Endometrium (tissue), 2 donors: ENCODE data around the gene AHCYL2.
"Not testable (repeated sequence)": the region's sequence is repeated elsewhere in the genome, so short reads cannot be mapped to it uniquely, and the experiment has no call there.

ENCODE experiments used
- FAIRE-seq: peaks from 2 replicates; lab custom pipeline; 2012; peaks lifted over from hg19 to GRCh38; lab: Jason Lieb, UNC
- donor health status: control.
- donor health status: control.

Gene AHCYL2

GRCh38 chr7:129292861-129293260 is 68.0 kb downstream of the AHCYL2 start:
- FAIRE-seq = no peak

DNA sequence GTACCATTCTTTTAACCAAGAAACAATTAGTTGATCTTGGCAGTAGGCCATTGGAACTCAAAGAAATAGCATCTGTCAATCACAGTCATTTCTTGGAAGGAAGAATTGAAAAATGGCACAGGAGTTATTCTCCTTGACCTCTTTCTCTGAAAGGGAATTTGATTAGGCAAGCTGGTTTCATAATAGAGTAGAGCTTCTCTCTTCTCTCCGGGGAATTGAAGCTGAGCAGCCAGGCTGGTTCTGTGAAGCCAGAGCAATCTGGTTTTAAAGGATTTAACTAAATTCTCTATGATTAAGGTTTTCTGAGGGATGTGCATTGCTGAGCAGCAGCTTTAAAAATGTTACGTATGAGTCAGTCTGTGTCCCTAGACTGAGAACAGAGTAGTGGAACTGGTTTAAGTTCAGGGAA is 70.2 kb downstream of the AHCYL2 start:
- no peak for FAIRE-seq

DNA sequence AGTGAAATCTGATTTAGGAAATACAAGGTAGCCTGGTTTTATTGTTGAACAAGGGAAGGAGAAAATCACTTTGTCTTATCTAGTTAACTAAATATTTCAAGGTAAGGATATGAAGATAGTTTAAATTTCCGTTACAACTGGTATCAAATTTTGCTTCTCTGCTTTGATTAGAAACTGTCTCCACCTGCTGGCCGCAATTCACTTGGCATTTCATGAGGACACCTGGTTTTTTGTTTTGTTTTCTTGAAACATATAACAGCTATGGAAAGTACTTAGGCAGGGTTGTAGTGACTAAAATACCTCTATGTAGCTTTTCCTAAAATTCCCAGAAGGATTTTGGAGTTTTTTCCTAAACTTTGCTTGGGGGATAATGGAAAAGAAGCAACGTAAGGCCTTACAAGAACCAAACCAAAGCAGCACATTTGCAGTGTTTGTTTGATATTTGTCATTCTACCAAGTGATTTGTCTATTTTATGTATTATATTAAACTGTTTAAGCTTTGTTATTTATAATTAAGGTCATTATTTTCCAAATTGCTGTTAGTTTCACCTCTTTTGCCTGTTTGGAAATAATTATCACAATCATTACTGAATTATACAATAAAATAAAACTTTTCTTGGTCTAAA is 73.6 kb downstream of the AHCYL2 start:
- peak; percentile 81 for FAIRE-seq

DNA sequence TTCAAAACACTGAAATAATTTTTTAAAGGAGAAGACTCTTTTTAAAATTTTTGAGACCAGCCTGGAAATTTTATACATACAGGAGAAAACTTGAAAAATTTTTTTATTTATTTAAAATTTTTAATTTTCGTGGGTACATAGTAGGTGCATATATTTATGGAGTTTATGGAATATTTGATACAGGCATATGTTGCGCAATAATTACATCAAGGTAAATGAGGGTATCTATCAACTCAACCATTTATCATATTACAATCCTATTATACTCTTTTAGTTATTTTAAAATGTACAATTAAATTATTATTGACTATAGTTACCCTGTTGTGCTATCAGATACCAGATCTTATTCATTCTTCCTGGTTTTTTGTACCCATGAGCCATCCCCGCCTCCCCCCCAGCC is 75.1 kb downstream of the AHCYL2 start:
- FAIRE-seq = no peak

DNA sequence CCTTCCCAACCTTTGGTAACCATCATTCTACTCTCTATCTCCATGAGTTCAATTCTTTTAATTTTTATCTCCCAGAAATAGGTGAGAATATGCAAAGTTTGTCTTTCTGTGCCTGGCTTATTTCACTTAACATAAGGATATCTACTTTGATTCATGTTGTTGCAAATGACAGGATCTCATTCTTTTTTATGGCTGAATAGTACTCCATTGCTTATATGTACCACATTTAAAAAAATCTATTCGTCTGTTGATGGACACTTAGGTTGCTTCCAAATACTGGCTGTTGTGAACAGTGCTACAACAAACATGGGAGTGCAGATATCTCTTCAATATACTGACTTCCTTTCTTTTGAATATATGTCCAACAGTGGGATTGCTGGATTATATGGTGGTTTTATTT is 75.5 kb downstream of the AHCYL2 start:
- FAIRE-seq = not testable (repeated sequence)

DNA sequence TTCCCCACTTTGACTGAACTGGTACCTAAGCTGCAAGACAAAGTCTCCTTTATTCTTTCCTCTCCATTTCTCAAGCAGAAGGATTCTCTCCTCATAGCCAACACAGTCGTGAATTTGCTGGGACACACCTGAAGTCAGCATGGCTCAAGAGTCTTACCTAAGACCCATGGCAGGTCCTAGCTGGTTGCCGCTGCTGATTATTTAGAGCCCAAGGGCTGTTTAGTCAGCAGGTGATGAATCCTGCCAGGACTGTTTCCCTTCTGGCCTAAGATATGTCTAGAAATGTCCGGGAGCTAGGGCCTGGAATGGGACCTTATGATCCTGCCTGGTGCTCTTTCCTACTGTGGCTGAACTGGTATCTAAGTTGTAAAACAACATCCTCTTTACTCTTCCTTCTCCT is 82.8 kb downstream of the AHCYL2 start:
- FAIRE-seq = no peak

DNA sequence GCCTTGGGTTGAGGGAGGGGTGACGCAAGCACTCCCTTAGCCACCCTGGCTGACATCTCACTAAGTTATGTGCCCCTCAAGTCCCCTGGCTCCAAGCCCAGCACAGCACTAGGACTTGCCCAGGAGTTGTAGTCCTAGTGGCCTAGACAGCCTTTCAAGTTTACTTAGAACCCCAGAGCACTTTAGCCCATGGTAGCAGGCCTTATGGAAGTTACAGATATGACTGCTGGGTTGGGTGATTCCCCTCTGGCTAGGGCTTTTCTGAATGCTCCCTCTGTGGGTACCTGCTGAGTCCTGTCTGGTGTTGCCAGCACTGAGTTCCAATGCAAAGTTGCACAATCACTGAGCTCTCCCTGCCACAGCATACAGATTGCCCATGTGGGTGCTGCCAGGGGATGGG is 83.2 kb downstream of the AHCYL2 start:
- FAIRE-seq = no peak

DNA sequence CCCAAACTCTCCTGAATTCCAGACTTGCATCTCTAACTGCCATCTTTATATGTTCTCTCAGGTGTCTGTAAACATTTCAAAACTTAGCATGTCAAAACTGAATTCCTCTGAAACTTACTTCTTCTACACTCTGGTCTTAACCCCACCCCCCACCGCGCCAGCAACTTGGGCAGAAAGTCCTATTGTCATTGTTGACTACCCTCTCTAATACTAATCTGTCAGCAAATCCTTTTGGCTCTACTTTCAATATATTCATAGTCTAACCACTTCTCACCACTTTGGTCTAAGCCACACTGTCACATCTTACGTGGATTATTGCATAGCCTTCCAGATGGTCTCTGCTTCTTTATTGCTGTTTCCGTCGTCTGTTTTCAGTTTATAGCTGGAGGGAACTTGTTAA is 86.6 kb downstream of the AHCYL2 start:
- no peak for FAIRE-seq

GRCh38 chr7:129313282-129313681 is 88.5 kb downstream of the AHCYL2 start:
- no peak for FAIRE-seq

GRCh38 chr7:129315960-129316359 is 91.1 kb downstream of the AHCYL2 start:
- no peak for FAIRE-seq

DNA sequence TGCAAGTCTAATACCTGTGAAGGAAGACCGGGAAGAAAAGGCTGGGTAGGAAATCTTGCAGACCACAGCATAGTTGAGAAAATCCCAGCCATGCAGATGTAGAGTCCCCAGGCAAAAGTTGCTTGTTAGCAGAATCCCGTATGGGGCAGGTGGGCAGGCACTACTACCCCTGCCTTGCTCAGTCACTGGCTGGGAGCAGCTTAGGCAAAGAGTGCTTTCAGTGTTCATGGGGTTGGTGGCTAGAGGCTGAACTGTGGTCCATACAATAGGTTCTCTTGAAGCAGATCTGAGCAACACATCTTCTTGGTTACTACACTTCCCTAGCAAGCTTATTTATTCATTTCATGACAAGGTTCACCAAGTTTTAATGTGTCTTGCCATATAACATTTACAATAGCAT is 92.6 kb downstream of the AHCYL2 start:
- no peak for FAIRE-seq

- no peak for FAIRE-seq
Measured at GRCh38 chr7:129327076-129327475, 102.2 kb downstream of the AHCYL2 start.

GRCh38 chr7:129332254-129333035 is 107.6 kb downstream of the AHCYL2 start:
- no peak for FAIRE-seq

- FAIRE-seq = no peak
Measured at GRCh38 chr7:129334473-129334872, 109.6 kb downstream of the AHCYL2 start.

DNA sequence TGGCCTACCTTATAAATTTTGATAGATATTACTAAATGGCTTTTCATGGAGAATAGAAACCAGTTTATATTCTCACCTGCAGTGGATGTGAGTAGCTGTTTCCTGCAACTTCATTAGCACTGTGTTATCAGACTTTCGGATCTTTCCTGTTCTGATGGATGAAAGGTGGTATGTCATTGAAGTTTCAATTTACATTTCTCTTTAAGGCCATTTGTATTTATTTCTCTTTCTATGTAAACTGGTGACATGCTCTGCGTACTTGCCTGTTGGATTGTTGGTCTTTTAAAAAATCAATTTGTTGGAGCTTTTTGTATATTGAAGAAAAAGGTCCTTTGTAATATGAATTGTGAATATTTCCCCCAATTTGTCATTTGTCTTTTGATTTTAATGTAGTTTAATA is 113.6 kb downstream of the AHCYL2 start:
- FAIRE-seq = no peak

DNA sequence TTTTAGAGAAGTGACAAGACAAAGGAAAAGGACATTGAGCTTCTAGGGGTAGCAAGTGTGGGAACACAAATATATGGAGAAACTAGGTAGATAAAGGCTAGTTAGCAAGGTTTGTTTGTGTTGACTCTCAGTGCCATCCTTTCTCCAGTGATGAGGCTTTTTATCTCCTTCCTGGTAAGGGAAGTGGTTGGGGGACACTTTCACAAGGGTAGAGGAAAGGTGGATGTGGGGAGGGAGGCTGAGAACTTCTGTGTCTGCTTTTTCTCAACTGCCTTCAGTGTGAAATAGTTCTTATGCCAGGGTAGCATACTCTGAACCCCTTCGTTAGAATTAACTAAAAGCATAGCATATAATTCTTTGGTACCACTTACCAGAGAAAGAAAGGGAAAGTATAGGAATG is 116.4 kb downstream of the AHCYL2 start:
- no peak for FAIRE-seq

GRCh38 chr7:129341816-129342806 is 117.3 kb downstream of the AHCYL2 start:
- no peak for FAIRE-seq

DNA sequence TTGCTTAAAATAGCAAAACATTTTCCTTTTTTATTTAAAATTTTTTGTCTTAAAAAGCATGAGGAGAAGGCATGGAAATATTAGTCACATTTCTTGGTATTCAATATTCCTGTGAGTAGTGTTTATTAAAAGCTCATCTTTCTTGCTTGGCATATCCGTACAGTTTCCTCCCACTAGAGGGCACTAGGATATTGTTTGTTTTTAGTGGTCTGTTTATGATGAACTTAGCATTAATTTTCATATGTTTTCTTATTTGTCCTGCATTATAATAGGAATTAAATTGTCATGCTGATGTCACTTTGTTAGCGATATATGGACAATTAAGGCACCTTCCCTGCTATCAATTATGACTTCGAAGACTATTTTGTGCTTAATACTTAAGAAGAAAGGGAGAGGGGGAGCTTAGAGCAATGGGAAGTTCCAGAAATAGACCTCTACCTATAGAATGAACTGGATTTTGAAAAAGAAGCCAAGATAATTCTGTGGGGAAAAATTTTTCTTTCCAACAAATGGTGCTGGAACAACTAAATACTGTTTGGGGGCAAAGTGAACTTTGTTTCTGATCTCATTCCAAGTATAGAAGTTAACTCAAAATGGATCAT is 118.4 kb downstream of the AHCYL2 start:
- peak; percentile 83 for FAIRE-seq

- no peak for FAIRE-seq
Measured at GRCh38 chr7:129347330-129347729, 122.5 kb downstream of the AHCYL2 start.

DNA sequence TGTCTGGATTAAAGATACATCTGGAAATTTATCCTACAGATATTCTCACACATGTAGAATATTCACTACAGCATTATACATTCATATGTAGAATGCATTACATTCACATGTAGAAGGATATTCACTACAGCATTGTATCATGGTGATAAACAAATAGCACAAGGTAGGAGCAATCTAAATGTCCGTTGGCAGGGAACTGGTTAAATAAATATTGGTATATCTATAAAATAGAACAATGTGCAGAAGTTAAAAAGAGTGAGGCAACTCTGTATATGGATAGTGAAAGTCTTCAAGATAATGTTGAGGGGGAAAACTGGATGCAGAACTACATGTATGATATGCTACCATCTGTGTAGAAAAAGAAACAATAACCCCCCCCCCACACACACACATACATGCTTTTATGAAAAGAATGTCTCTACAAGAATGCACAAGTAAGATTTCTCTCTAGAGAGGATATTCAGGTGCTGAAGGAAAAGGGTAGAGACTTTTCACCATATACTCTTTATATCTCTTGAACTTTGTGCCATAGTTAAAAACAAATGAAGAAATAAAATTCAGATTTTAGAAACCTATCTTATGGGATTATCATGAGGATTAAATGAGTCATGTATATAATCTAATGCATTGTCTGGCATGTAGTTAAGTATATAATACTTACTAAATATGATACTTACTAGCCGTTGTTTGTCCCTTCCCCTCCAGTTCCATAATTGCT is 123.4 kb downstream of the AHCYL2 start:
- FAIRE-seq = no peak

GRCh38 chr7:129351320-129351719 is 126.5 kb downstream of the AHCYL2 start:
- no peak for FAIRE-seq

DNA sequence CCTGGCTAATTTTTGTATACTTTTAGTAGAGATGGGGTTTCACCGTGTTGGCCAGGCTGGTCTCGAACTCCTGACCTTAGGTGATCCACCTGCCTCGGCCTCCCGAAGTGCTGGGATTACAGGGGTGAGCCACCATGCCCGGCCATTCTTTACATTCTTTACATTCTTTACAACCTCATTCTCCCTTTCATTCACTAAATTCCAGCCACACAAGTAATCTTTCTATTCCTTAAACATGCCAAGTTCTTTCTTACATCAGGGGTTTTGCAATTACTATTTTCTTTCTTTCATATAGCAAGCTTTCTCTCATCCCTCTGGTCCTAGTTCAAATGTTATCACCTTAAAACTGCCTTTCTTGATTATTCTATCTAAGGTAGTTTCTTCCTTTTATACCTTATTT is 128.3 kb downstream of the AHCYL2 start:
- not testable (repeated sequence) for FAIRE-seq
